Measurements from ENCODE around the gene INTS1.

- TF ChIP-seq, protein P1, sequence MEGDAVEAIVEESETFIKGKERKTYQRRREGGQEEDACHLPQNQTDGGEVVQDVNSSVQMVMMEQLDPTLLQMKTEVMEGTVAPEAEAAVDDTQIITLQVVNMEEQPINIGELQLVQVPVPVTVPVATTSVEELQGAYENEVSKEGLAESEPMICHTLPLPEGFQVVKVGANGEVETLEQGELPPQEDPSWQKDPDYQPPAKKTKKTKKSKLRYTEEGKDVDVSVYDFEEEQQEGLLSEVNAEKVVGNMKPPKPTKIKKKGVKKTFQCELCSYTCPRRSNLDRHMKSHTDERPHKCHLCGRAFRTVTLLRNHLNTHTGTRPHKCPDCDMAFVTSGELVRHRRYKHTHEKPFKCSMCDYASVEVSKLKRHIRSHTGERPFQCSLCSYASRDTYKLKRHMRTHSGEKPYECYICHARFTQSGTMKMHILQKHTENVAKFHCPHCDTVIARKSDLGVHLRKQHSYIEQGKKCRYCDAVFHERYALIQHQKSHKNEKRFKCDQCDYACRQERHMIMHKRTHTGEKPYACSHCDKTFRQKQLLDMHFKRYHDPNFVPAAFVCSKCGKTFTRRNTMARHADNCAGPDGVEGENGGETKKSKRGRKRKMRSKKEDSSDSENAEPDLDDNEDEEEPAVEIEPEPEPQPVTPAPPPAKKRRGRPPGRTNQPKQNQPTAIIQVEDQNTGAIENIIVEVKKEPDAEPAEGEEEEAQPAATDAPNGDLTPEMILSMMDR (IDR thresholded peaks at IDR 0.05): no peak
- TF ChIP-seq POLR2AphosphoS5 (IDR thresholded peaks at IDR 0.05): no peak
- TF ChIP-seq POLR2A (IDR thresholded peaks at IDR 0.05): no peak
Observed at GRCh38 chr7:1438208-1438607, 66.0 kb downstream of the INTS1 start.
